GM12878 (cell line): Measurements from ENCODE around the gene NELL1. TPM values are rescaled to one million over a fixed set of nuclear protein-coding genes. Genes with fewer than 3 reads are reported as not detected.

ENCODE experiments used
- ATAC-seq: fragments of 200-7000 bp; cut with Tn5 transposase; 3 replicates; pipeline ENCODE4 v1.9.1; 2020; ENCODE audit warnings: mild to moderate bottlenecking, moderate library complexity
- BruUV-seq: library from RNA; stranded (reverse); fragments of 400-500 nt; replicated peaks from 2 replicates; lab custom pipeline; 2021; lab: Mats Ljungman, UMichigan
- CTCF ChIA-PET: fragments of 300-600 bp; sonication (Branson Sonifier 250); formaldehyde crosslinking; extraction: SDS; loops from one replicate; lab custom pipeline; 2021; ENCODE audit warnings: inconsistent platforms; lab: Yijun Ruan, JAX
- POLR2A ChIA-PET: fragments of 350-600 bp; formaldehyde crosslinking; extraction: SDS; loops from one replicate; lab custom pipeline; 2021; ENCODE audit warnings: inconsistent platforms; lab: Charles Lee
- RAD21 ChIA-PET: fragments of 300-600 bp; sonication (Branson Sonifier 250); formaldehyde crosslinking; loops from one replicate; lab custom pipeline; 2023; ENCODE audit warnings: antibody characterized with exemption; ENCODE audit not compliant: unreplicated experiment; lab: Charles Lee
- SMC1A ChIA-PET: fragments of 300-600 bp; sonication (Branson Sonifier 250); formaldehyde crosslinking; loops from one replicate; lab custom pipeline; 2023; ENCODE audit not compliant: unreplicated experiment, uncharacterized antibody; lab: Charles Lee
- DNase-seq: peaks from one replicate; pipeline ENCODE4 v3.0.0-alpha.2; 2011; ENCODE audit warnings: low read depth, low spot score
- FAIRE-seq: peaks from 3 replicates; lab custom pipeline; 2011; peaks lifted over from hg19 to GRCh38; lab: Jason Lieb, UNC
- H2AFZ ChIP-seq: 2 replicates; pipeline ENCODE4 v1.6.0; 2011; ENCODE audit warnings: low read depth, low read length, control low read depth; ENCODE audit not compliant: control insufficient read depth
- H3K27ac ChIP-seq: 2 replicates; pipeline ENCODE4 v1.5.1; 2011; ENCODE audit warnings: control low read depth; ENCODE audit not compliant: control insufficient read depth, insufficient read depth
- H3K27me3 ChIP-seq, 2 experiments: replicated peaks in 1 of 2; 2 replicates each; pipeline versions ENCODE4 v1.6.0 to v1.6.1; 2011; ENCODE audit warnings: low read length in 1 of 2; ENCODE audit not compliant: control insufficient read depth in 2 of 2, insufficient read depth in 2 of 2
- H3K36me3 ChIP-seq, 2 experiments: 2 replicates each; pipeline ENCODE4 v1.5.1; 2011; ENCODE audit warnings: low read length in 1 of 2; ENCODE audit not compliant: control insufficient read depth in 2 of 2, insufficient read depth in 2 of 2
- H3K4me1 ChIP-seq: 2 replicates; pipeline ENCODE4 v1.6.1; 2011; ENCODE audit warnings: mild to moderate bottlenecking, low read length, moderate library complexity, mixed read lengths; ENCODE audit not compliant: control insufficient read depth, insufficient read depth
- H3K4me2 ChIP-seq: 2 replicates; pipeline ENCODE4 v1.6.0; 2011; ENCODE audit warnings: control low read depth; ENCODE audit not compliant: control insufficient read depth, insufficient read depth
- H3K4me3 ChIP-seq: fragments of 200-600 bp; sonication (generic); 2 replicates; pipeline ENCODE4 v1.5.1; 2016
- H3K79me2 ChIP-seq: 2 replicates; pipeline ENCODE4 v1.6.0; 2011; ENCODE audit warnings: low read length; ENCODE audit not compliant: control insufficient read depth, insufficient read depth
- H3K9ac ChIP-seq: 2 replicates; pipeline ENCODE4 v1.8.0; 2011; ENCODE audit warnings: low read length, control low read depth, mixed read lengths; ENCODE audit not compliant: control insufficient read depth, insufficient read depth
- H3K9me3 ChIP-seq: replicated peaks from 3 replicates; pipeline ENCODE4 v1.5.1; 2011; ENCODE audit warnings: mild to moderate bottlenecking, low read length; ENCODE audit not compliant: control insufficient read depth, insufficient read depth
- H4K20me1 ChIP-seq: 2 replicates; pipeline ENCODE4 v1.6.0; 2011; ENCODE audit not compliant: control insufficient read depth, insufficient read depth
- CBX5 ChIP-seq: sonication (generic); IDR thresholded peaks from 2 replicates; pipeline ENCODE4 v1.6.1; 2016; ENCODE audit warnings: low read depth, moderate library complexity, mild to moderate bottlenecking, inconsistent platforms
- CHD1 ChIP-seq: IDR thresholded peaks from 2 replicates; pipeline ENCODE4 v1.6.1; 2012; ENCODE audit warnings: low read depth, low read length, improper control_type of control experiment
- DPF2 ChIP-seq: fragments of 450-650 bp; IDR thresholded peaks from 2 replicates; pipeline ENCODE4 v1.6.1; 2017; ENCODE audit warnings: mild to moderate bottlenecking
- E4F1 ChIP-seq: fragments of 450-650 bp; IDR thresholded peaks from 2 replicates; pipeline ENCODE4 v1.6.1; 2018; ENCODE audit warnings: borderline replicate concordance, mild to moderate bottlenecking; ENCODE audit not compliant: partially characterized antibody
- SIX5 ChIP-seq: IDR thresholded peaks from 2 replicates; pipeline ENCODE4 v1.6.1; 2011; ENCODE audit warnings: mild to moderate bottlenecking, low read depth, low read length, moderate library complexity; ENCODE audit not compliant: severe bottlenecking
- ZNF24 ChIP-seq: fragments of 450-650 bp; IDR thresholded peaks from 2 replicates; pipeline ENCODE4 v1.6.1; 2017; ENCODE audit warnings: antibody characterized with exemption, mild to moderate bottlenecking
- WGBS: methylation state at CpG from one replicate; pipeline ENCODE4 v1.1.6; 2016; ENCODE audit warnings: low lambda C conversion rate; ENCODE audit not compliant: insufficient replicate concordance, insufficient coverage; ENCODE audit errors: missing lambda C conversion rate; 5-methylcytosine and 5-hydroxymethylcytosine counted together
- in situ Hi-C: fragments of 300-500 bp; cut with MboI; formaldehyde crosslinking; loops from 9 replicates; pipeline ENCODE4 v1.14.3; 2018; ENCODE audit warnings: mixed read lengths
- intact Hi-C: fragments of 100-400 bp; cut with micrococcal nuclease; formaldehyde crosslinking; loops from one replicate; pipeline ENCODE4 v1.14.2; 2022; ENCODE audit not compliant: unreplicated experiment
- polyA plus RNA-seq, 11 experiments: library from polyadenylated mRNA; depleted of rRNA in 4 of 11; unstranded in 6 of 11; stranded (reverse) in 5 of 11; fragments of >200 nt; fragmentation: Nextera tagmentation in 4 of 11; fragmentation: Illumina TruSeq in 1 of 11; extraction: Ambion mirVana in 4 of 11; extraction: Trizol in 1 of 11; gene quantifications; 1 replicate in 1 of 11; 2 replicates in 10 of 11; pipeline versions ENCODE4 v1.2.1 to v1.2.3, GENCODE V29; 2011 to 2016; ENCODE audit warnings: inconsistent platforms in 2 of 11, missing spikeins in 2 of 11, low read depth in 1 of 11
- total RNA-seq, 4 experiments: library from RNA; depleted of rRNA in 3 of 4; stranded (reverse); fragments of >200 nt in 3 of 4; fragmentation: Illumina TruSeq in 1 of 4; extraction: Trizol in 1 of 4; gene quantifications; 2 replicates each; pipeline versions ENCODE4 v1.2.1 to v1.2.3, GENCODE V29; 2013 to 2021

NELL1 gene
- total and polyA plus RNA-seq, 10 of the 15 experiments (the other 5 are each of a cell fraction or from before 2014, with no cell fraction given), result 0.02 to 0.12 TPM; not detected in 8

DNA sequence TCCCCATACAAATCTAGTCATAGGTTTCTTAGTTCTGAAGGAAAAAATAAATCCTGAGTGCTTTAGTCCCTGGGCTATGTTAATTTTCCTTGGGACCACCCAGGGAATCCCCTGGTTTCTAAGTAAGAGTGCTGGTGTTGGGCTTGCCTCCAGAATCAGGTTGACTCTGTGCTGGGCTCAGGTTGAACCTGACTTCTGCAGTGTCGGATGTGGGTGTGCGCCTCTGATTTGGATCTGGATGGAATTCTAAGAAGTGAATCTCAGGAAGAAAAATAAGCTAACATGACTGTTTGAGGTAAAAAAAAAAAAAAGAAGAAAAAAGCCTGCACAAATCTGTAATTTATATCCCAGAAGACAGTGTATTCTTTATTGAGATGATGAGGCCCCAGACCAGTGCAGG lies 29.0 kb upstream of the NELL1 start:
- CTCF ChIA-PET, result no interaction called here
- Histone ChIP-seq H2AFZ (no peak overlapping the region), H3K36me3 (no peaks in the 10 kb centered on the region), H3K27me3 (no peaks in the 10 kb centered on the region; a peak in 2 of 4 replicates), H3K4me1 (no peaks in the 10 kb centered on the region), H3K4me2 (no peak overlapping the region), H3K79me2 (no peaks in the 10 kb centered on the region), H3K4me3 (no peak overlapping the region), H3K27ac (no peak overlapping the region), H3K9me3 (no peaks in the 10 kb centered on the region), H3K9ac (no peak overlapping the region), H4K20me1 (no peaks in the 10 kb centered on the region)
- DNase-seq (no peak), FAIRE-seq (no peak), ATAC-seq (no peak)
- WGBS, result 48% methylated on average over 2 of the region's 2 CpGs
- BruUV-seq, result no TSS peak
- RAD21 ChIA-PET, result no interaction called here
- POLR2A ChIA-PET, result no interaction called here
- SMC1A ChIA-PET, result interaction anchor here (0.6 kb wide), 1 partner anchor 16 kb away, joined by 3 read pairs; no protein-coding TSS in a partner anchor
- intact Hi-C loops (no loop called here), in situ Hi-C loops (loop anchor here (10.0 kb wide), 2 partner anchors 1494 to 1664 kb away; no protein-coding TSS in a partner anchor)
- TF ChIP-seq CBX5 (no peak), ZNF24 (no peak), CHD1 (no peak), E4F1 (no peak), DPF2 (no peak), SIX5 (no peak)
